HFFc6 (cell line): ENCODE measurements around the gene CALHM1. TPM values are rescaled to one million over a fixed set of nuclear protein-coding genes. Genes with fewer than 3 reads are reported as not detected.

Experiments
- DNase-seq: peaks from one replicate; pipeline ENCODE4 v3.0.0-alpha.2; 2018
- H3K27ac Mint-ChIP-seq: 2 replicates; pipeline ENCODE4 v1.8.0; 2020; ENCODE audit warnings: mild to moderate bottlenecking, mixed read lengths
- H3K27me3 Mint-ChIP-seq: 2 replicates; pipeline ENCODE4 v1.8.0; 2021; ENCODE audit warnings: mild to moderate bottlenecking, moderate library complexity, mixed read lengths; ENCODE audit not compliant: insufficient read depth
- H3K36me3 Mint-ChIP-seq: 2 replicates; pipeline ENCODE4 v1.8.0; 2021; ENCODE audit warnings: low read depth, mixed read lengths
- H3K4me1 Mint-ChIP-seq: 2 replicates; pipeline ENCODE4 v1.8.0; 2020; ENCODE audit warnings: low read depth, mixed read lengths
- H3K4me3 Mint-ChIP-seq: 2 replicates; pipeline ENCODE4 v1.8.0; 2020; ENCODE audit warnings: mild to moderate bottlenecking, moderate library complexity, mixed read lengths
- H3K9me3 Mint-ChIP-seq: 2 replicates; pipeline ENCODE4 v1.8.0; 2020; ENCODE audit warnings: mild to moderate bottlenecking, mixed read lengths
- CTCF ChIP-seq: fragments of 200-600 bp; sonication (generic); IDR thresholded peaks from 2 replicates; pipeline ENCODE4 v1.5.0; 2021; ENCODE audit warnings: antibody characterized with exemption, mild to moderate bottlenecking
- total RNA-seq, 6 experiments: library from RNA; stranded (reverse); fragmentation: NEBNext Ultra II Directional; extraction: Animal tissue kit (Norgen Biotek cat#: 25700); gene quantifications; 2 replicates in 1 of 6; 3 replicates in 5 of 6; pipeline ENCODE4 v1.2.3, GENCODE V29; 2021

Gene CALHM1
- total RNA-seq, 6 experiments from 2014 or later, result not detected

DNA sequence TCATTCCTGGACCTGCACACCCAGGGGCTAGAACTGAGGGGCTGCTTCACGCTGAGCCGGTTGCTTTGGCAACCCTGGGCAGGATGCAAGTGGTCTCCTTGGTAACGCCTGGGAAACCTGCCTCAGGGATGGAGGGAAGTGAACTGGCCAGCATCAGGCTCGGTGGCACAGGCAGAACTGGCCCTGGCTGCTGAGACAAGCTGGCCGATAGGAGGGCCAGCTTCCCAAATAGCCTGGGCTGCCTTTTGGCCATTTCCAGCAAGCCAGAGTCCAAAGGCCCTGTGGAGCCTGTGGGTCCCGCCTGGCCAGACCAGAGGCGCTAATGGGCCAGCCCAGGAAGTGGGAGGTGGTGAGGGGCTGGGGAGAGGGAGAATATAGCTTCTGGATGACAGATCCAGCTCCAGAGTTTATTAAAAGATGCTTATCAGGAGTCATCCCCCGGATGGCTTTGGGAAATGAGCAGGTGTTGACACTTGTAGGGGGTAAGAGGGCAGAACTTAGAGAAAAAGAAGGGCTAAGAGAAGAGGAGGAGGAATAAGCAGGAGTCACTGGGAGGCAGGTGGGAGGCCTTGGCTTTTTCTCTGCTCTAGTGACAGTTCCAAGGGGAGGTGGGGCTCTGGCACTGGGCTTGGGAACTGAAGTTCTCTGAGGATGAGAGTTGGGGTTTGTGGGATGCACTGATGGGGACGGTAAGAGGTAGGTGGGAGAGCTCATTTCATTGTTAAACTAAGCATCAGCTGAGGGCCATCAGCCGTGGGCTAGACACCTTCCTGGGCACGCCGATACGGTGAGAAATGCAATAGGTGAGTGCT, 44.4 kb upstream of the CALHM1 start:
- Mint-ChIP-seq H3K36me3 (no peaks in the 10 kb centered on the region), H3K9me3 (no peaks in the 10 kb centered on the region), H3K27me3 (peaks cover 58% of the 10 kb centered on the region), H3K4me1 (peaks cover 7% of the 10 kb centered on the region), H3K4me3 (no peak overlapping the region), H3K27ac (no peak overlapping the region)
- no peak for TF ChIP-seq CTCF
- DNase-seq, result no peak

GRCh38 chr10:103501186-103501585, 42.5 kb upstream of the CALHM1 start:
- Mint-ChIP-seq H3K9me3 (no peaks in the 10 kb centered on the region), H3K27me3 (peaks cover 51% of the 10 kb centered on the region), H3K36me3 (no peaks in the 10 kb centered on the region), H3K4me1 (peaks cover 7% of the 10 kb centered on the region), H3K4me3 (no peak overlapping the region), H3K27ac (no peak overlapping the region)
- DNase-seq, result no peak
- no peak for TF ChIP-seq CTCF

DNA sequence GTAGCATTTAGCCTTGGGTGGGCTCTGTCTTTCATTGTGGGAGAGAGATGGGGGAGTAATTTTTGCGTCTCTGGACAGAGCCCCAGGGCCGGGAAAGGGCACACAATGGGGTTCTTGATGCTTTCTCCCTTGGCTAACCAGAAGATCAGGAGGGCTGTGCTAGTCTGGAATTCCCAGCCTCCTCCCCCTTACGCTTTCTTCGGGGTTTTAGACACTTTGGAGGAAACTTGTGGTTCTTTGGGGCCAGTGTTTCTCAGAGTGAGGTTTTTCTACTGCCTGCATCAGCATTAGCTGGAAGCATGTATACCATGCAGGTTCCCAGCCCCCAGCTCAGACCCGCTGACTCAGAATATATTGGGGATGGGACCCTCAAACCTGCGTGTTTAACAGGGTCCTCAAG, 41.8 kb upstream of the CALHM1 start:
- Mint-ChIP-seq H3K4me1 (peaks cover 7% of the 10 kb centered on the region), H3K9me3 (no peaks in the 10 kb centered on the region), H3K27ac (no peak overlapping the region), H3K4me3 (no peak overlapping the region), H3K27me3 (peaks cover 58% of the 10 kb centered on the region), H3K36me3 (no peaks in the 10 kb centered on the region)
- DNase-seq, result no peak
- TF ChIP-seq CTCF, result no peak

DNA sequence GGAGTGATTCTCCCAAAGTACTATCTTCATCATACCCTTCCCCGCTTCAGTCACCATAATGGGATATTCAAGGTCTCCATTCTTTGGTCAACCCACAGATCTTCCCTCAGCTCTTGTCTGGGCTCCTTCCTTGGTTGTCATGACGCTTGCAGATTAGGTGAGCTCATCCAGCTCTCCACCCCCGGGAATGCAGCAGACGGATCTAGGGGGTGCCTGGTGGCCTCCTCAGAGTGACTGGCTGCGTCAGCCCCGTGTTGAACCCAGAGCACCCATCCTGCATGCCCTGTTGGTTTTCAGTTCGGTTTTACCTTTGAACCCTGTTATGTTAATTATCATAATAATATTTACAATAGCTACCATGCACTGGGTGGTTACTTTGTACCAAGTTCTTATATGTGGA, 41.2 kb upstream of the CALHM1 start:
- peaks cover 7% of the 10 kb centered on the region for H3K4me1 Mint-ChIP-seq
- TF ChIP-seq CTCF, result no peak
- H3K9me3 Mint-ChIP-seq, result no peaks in the 10 kb centered on the region
- H3K27me3 Mint-ChIP-seq, result peaks cover 64% of the 10 kb centered on the region
- H3K27ac Mint-ChIP-seq, result no peak overlapping the region
- no peak for DNase-seq
- H3K36me3 Mint-ChIP-seq, result no peaks in the 10 kb centered on the region
- no peak overlapping the region for H3K4me3 Mint-ChIP-seq

DNA sequence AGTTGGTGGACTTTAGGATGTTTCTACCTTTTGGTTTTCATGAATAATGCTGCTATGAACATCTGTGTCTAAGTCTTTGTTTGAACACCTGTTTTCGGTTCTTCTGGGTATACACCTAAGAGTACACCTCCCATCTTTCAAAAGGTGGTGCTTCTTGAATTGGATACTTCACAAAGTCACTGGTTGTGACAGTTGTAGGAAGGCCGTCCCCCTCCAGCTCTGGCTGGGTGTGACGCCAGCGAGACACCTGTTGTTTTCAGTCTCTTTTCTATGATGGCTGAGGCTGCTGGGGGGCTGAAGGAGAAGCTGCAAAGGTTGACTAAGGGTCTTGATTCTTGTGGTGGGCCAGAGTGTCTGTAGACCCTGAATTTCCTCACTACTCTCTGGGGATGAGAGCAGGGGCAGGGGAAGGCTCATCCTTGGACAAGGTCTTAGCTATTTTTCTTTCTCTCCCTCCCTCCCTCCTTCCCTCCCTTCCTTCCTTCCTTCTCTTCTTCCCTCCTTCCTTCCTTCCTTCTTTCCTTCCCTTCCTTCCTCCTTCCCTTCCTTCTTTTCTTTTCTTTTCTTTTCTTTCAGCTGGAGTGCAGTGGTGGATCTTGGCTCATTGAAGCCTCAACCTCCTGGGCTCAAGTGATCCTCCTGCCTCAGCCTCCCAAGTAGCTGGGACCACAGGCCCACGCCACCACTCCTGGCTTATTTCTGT, 40.4 kb upstream of the CALHM1 start:
- TF ChIP-seq CTCF, result no peak
- DNase-seq, result no peak
- Mint-ChIP-seq H3K9me3 (no peaks in the 10 kb centered on the region), H3K27me3 (peaks cover 68% of the 10 kb centered on the region), H3K36me3 (no peaks in the 10 kb centered on the region), H3K4me1 (peaks cover 2% of the 10 kb centered on the region), H3K4me3 (no peak overlapping the region), H3K27ac (no peak overlapping the region)
